Measurements from ENCODE around the gene ADCY9.
A peak's percentile ranks its signal among the peaks of the same experiment; 100 is the strongest.
"Not testable (repeated sequence)": the region's sequence is repeated elsewhere in the genome, so short reads cannot be mapped to it uniquely, and the experiment has no call there.

Gene ADCY9

GRCh38 chr16:4093495-4094126 is 22.6 kb downstream of the ADCY9 start:
- peak in 1 of 51 donors; percentile 41 for DNase-seq

DNA sequence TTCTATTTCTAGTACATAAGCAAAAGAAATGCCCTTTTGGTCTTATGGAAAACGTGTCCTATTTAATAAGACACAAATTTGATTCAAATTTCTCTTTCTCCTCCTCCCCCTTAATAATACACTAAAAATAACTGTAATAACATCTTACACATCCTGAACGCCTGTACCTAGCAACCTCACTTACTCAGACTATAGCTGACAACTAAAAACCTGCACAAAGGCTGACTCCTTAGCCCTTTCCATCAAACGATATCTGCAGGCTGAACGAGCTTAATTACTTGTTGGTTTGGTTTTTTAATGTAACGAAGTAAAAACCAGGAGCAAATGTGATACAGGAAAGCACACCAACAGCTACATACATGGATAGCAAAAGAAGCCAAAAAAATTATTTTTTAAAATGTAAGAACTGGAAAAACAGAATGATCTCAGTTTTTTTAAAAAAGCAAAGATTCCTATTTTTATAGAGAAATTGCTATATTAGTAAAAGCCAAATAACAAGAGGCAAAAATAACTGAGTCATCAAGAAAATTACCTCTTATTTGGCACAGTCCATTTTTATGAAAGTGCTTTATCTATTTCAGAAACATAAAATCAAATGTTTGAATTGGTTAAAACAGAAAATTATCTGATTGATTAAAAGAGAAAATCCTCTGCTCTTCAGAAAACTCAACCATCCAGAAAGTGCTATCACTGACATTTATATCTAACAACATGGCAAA is 23.5 kb downstream of the ADCY9 start:
- no peak for DNase-seq

- DNase-seq = no peak
These were observed 24.8 kb downstream of the ADCY9 start for GRCh38 chr16:4091240-4092012.

- peak in 7 of 51 donors; percentile 8 to 18 (median 15) for DNase-seq
These were observed 25.8 kb downstream of the ADCY9 start for GRCh38 chr16:4090351-4090851.

- DNase-seq = no peak
These were observed 26.4 kb downstream of the ADCY9 start for GRCh38 chr16:4089811-4090301.

DNA sequence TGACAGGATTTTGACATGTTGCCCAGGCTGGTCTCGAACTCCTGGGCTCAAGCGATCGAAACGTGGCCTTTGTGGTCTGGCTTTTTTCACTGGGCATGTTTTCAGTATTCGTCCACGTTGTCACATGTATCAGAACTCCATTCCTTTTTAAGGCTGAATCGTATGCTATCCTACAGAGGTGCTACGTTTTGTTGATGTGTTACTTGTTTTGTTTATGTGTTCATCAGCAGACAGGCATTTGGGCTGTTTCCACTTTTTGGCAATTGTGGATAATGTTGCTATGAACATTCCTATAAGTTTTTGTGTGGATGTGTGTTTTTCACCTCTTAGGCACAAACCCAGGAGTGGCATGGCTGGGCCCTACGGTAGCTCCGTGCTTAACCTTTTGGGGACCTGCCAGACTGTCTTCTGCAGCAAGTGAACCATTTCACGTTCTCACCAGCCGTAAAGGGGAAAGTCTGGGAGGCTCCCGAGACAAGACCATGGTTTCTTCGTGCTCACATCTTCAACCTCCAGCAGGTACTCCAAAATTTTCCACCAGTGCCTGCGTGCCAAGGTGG is 26.9 kb downstream of the ADCY9 start:
- DNase-seq = no peak

DNA sequence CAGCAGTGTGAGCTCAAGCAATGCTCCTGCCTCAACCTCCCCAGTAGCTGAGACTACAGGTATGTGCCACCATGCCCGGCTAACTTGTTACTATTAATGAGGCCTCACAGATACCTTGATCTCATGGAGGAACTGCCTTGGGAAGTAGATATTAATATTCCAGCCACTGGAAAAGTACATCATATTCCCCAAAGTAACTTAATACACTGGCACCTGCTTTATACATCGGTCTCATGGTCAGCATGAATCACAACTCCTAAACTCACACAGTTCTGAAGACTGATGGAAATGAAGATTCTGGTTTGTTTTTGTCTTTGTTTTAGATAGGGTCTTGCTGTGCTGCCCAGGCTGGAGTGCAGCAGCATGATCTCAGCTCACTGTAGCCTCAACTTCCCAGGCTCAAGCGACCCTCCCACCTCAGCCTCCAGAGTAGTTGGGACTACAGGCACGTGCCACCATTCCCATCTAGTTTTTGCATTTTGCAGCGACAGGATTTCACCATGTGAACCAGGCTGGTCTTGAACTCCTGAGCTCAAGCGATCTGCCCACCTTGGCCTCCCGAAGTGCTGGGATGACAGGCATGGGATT is 28.2 kb downstream of the ADCY9 start:
- no peak for DNase-seq

- no peak for DNase-seq
These were observed 28.9 kb downstream of the ADCY9 start for GRCh38 chr16:4087099-4087885.

- DNase-seq = no peak
These were observed 30.1 kb downstream of the ADCY9 start for GRCh38 chr16:4086153-4086552.

DNA sequence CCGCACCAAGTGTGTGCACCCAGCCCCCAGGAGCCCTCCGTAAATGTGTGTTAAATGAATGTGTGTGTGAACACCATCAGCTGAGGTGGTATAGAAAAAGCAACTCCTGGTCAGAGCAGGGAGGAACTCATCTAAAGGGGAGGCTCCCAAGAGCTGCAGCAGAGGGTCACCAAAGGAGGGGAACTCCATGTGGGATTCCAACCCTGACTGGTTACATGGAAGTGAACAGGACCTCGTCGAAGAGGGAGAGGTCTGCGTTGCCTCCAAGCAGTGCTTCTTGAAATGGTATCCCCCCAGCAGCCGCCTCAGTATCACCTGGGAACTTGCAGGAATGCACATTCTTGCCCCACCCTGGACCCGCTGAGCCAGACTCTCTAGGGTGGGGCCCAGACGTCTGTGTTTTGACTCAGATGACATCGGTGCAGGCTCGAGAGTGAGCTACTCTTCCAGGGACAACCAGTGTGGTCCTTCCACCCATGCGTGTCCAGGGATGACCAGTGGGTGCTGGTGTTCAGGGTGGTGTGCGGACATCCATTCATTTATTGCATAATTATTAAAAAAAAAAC is 30.8 kb downstream of the ADCY9 start:
- no peak for DNase-seq

DNA sequence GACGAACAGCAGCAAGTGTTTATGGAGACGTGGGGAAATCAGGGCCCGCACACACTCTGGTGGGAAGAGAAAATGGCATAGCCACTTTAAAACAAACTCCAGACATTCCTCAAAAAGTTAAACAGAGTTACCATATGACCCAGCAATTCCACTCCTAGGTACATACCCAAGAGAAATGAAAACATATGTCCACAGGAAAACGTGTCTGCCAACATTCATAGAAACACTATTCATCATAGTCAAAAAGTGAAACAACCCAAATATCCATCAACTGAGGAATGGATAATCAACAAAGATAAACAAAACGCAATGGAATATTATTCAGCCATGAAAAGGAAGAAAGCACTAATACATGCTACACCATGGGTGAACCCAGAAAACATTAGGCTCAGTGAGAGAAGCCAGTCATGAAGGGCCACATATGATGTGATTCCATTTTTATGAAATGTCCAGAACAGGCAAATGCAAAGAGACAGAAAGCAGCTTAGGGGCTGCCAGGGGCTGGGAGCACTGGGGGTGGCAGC is 32.8 kb downstream of the ADCY9 start:
- DNase-seq = no peak

DNA sequence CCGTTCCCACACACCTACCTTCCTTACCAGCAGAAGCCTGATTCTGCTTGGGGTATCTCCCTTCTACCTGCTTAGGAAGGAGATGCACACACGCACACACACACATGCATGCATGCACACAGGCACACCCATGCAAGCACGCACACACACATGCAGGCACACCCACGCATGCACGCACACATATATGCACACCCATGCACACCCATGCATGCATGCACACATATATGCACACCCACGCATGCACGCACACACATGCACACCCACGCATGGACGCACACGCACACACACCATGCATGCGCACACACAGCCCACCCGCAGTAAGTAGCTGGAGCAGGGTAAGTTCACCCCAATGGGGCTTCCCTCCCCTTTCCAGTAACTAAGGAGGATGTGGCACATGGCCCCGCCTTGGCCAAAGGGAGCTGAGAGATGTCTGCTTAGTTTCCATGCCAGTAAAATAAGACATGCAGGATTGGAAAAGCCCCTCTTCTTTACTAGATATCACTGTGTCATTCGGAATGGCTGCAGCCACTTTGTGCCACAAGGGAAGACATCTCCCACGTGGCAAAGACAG is 33.7 kb downstream of the ADCY9 start:
- no peak for DNase-seq

- DNase-seq = peak in 11 of 51 donors; percentile 10 to 70 (median 31)
These were observed 34.7 kb downstream of the ADCY9 start for GRCh38 chr16:4081521-4082021.

GRCh38 chr16:4081047-4081446 is 35.2 kb downstream of the ADCY9 start:
- peak in 1 of 51 donors; percentile 63 for DNase-seq

DNA sequence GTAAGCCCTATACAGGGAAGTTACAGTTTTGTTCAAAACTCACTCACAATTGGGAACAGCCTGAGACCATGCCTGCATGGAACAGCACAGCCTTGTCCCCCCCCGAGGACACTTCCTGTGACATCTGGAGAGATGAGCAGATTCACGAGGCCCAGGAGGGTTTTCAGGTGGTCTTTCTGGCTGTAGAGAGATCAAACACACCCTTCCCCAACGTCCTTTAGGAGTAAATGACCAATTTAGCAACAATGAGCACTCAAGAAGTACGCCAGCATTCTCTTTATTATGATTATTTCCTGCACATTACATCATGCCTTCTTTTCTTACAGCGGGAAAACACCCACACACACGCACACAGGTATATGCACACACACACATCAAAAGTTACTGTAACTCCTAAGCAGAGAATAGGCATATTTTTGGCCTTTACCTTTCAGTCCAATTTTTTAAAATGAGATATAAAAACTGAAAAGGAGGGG is 39.0 kb downstream of the ADCY9 start:
- DNase-seq = no peak

DNA sequence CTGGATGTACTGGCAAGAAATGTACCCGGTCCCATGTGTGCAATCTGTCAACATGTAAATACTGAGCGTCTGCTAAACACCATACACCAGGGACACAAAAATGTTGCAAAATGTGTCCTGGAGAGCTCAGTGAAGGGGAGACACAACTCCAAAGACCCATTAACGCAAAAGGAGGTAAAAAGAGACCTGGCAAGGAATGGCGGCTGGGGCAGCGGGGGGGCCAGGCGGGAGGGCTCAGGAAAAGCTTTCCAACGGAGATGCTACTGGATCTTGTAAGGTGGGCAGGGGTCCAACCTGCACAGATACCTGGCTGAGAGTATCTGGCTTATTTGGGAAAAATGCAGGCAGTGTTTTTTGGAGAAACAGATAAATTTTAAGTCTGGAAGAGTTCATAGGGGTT is 40.7 kb downstream of the ADCY9 start:
- DNase-seq = no peak

DNA sequence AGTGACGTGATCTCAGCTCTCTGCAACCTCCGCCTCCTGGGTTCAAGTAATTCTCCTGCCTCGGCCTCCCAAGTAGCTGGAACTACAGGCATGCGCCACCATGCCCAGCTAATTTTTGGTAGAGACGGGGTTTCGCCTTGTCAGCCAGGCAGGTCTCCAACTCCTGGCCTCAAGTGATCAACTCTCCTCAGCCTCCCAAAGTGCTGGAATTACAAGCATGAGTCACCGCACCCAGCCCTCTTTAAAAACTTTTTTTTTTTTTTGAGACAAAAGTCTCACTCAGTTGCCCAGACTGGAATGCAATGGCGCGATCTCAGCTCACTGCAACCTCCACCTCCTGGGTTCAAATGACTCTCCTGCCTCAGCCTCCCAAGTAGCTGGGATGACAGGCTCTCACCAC is 43.1 kb downstream of the ADCY9 start:
- not testable (repeated sequence) for DNase-seq

DNA sequence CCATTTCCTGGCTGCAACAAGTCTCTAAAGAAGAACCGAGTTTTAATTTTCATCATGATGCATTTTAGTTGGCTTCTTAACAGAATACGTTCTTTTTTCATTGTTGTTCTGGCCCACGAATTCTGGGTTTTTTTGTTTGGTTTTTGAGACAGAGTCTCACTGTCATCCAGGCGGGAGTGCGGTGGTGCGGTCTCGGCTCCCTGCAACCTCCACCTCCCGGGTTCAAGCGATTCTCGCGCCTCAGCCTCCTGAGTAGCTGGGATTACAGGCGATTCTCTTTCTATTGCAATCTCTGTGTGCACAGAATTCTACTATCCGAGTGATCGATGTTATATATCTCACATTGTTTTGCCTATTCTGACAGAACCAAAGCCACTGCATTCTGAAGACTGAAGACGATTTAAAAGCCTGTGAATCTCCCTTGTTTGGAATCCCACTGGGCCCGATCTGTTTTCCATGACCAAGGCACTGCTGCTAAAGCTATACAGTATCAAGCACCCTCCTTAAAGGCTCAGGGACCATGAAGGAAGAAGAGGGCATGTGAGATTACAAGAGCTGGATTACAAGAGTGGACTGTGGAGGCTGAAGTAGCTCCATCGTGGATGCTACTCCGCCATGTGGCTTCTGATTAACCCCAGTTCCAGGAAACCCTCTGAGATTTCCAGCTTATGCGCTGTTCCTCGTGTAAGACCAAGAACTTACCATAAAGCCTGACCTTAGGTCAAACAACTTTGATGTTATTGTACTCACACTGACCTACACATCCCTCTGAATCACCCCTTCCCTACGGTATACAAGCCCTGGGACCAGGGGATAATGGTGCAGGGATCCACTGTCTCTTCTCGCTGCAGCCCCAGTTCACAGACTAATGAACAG is 44.3 kb downstream of the ADCY9 start:
- no peak for DNase-seq

All from hypothalamus (tissue), 51 donors.